B cell (primary cell): ENCODE measurements around the gene ACSF2. TPM values are rescaled to one million over a fixed set of nuclear protein-coding genes. Genes with fewer than 3 reads are reported as not detected.

Experiments used
- ATAC-seq: fragments of 200-7000 bp; cut with Tn5 transposase; one replicate; pipeline ENCODE4 v1.10.0; 2021; ENCODE audit warnings: low read depth, mild to moderate bottlenecking, moderate number of reproducible peaks, moderate library complexity
- CTCF ChIA-PET: fragments of 350-600 bp; sonication (Branson Sonifier 250); formaldehyde crosslinking; loops from one replicate; lab custom pipeline; 2021; ENCODE audit warnings: antibody characterized with exemption, inconsistent platforms; lab: Charles Lee
- POLR2A ChIA-PET: fragments of 350-600 bp; sonication (Branson Sonifier 250); formaldehyde crosslinking; loops from one replicate; lab custom pipeline; 2021; ENCODE audit warnings: antibody characterized with exemption; lab: Charles Lee
- DNase-seq: peaks from one replicate; pipeline ENCODE4 v3.0.0; 2013
- H2AFZ ChIP-seq: 2 replicates; pipeline ENCODE4 v1.6.1; 2012; ENCODE audit warnings: mild to moderate bottlenecking, low read depth, low read length; ENCODE audit not compliant: insufficient read depth, poor library complexity, severe bottlenecking
- H3K27ac ChIP-seq, 2 donors: 1 replicate in 1 of 2; 2 replicates in 1 of 2; pipeline ENCODE4 v1.5.1; 2012 to 2013; ENCODE audit warnings: low read length in 2 of 2, mild to moderate bottlenecking in 2 of 2, moderate library complexity in 1 of 2
- H3K27me3 ChIP-seq, 4 experiments: fragments of 200-600 bp in 1 of 4; sonication (generic) in 1 of 4; replicated peaks in 1 of 4; 1 replicate in 2 of 4; 2 replicates in 2 of 4; pipeline versions ENCODE4 v1.6.1 to v1.7.0; 2013 to 2016; ENCODE audit warnings: low read length in 3 of 4, mild to moderate bottlenecking in 2 of 4, mixed read lengths in 1 of 4, moderate library complexity in 1 of 4; ENCODE audit not compliant: insufficient read depth in 4 of 4, control insufficient read depth in 3 of 4; ENCODE audit errors: control extremely low read depth in 1 of 4
- H3K36me3 ChIP-seq, 2 experiments: replicated peaks in 1 of 2; 1 replicate in 1 of 2; 2 replicates in 1 of 2; pipeline versions ENCODE4 v1.6.1 to v1.7.1; 2013; ENCODE audit warnings: low read length in 1 of 2; ENCODE audit not compliant: insufficient read depth in 2 of 2, control insufficient read depth in 1 of 2; ENCODE audit errors: control extremely low read depth in 1 of 2, extremely low read depth in 1 of 2
- H3K4me1 ChIP-seq, 2 donors: fragments of 200-600 bp in 1 of 2; sonication (generic) in 1 of 2; 1 replicate in 1 of 2; 2 replicates in 1 of 2; pipeline versions ENCODE4 v1.5.1 to v1.6.1; 2013 to 2017; ENCODE audit warnings: low read length in 2 of 2; ENCODE audit not compliant: control insufficient read depth in 2 of 2, insufficient read depth in 2 of 2
- H3K4me2 ChIP-seq: replicated peaks from 2 replicates; pipeline ENCODE3; 2012; ENCODE audit warnings: mild to moderate bottlenecking, low read depth, low read length; ENCODE audit not compliant: poor library complexity, severe bottlenecking
- H3K4me3 ChIP-seq, 5 experiments: fragments of 200-600 bp in 1 of 5; sonication (generic) in 1 of 5; 1 replicate in 3 of 5; 2 replicates in 2 of 5; pipeline versions ENCODE4 v1.5.1 to v1.7.0; 2011 to 2016; ENCODE audit warnings: low read length in 4 of 5, mild to moderate bottlenecking in 4 of 5, low read depth in 2 of 5, control low read depth in 1 of 5, moderate library complexity in 1 of 5; ENCODE audit not compliant: insufficient read depth in 1 of 5; ENCODE audit errors: control extremely low read depth in 1 of 5, extremely low read depth in 1 of 5
- H3K79me2 ChIP-seq: fragments of 200-600 bp; sonication (generic); one replicate; pipeline ENCODE4 v1.6.0; 2016; ENCODE audit warnings: low read length; ENCODE audit not compliant: control insufficient read depth, insufficient read depth
- H3K9ac ChIP-seq: fragments of 200-600 bp; sonication (generic); 2 replicates; pipeline ENCODE4 v1.6.1; 2017; ENCODE audit warnings: mild to moderate bottlenecking, low read length, moderate library complexity
- H3K9me3 ChIP-seq, 3 donors: one replicate each; pipeline versions ENCODE4 v1.6.1 to v1.7.1; 2013; ENCODE audit warnings: low read length in 2 of 3; ENCODE audit not compliant: control insufficient read depth in 2 of 3, insufficient read depth in 1 of 3; ENCODE audit errors: control extremely low read depth in 1 of 3
- H4K20me1 ChIP-seq: 2 replicates; pipeline ENCODE4 v1.6.0; 2012; ENCODE audit warnings: mild to moderate bottlenecking, low read length; ENCODE audit not compliant: insufficient read depth, control insufficient read depth, poor library complexity, severe bottlenecking
- H3K27ac Mint-ChIP-seq: one replicate; pipeline ENCODE4 v1.8.0; 2021; ENCODE audit warnings: mixed read lengths
- H3K27me3 Mint-ChIP-seq: one replicate; pipeline ENCODE4 v1.8.0; 2021; ENCODE audit warnings: mixed read lengths
- H3K4me1 Mint-ChIP-seq: one replicate; pipeline ENCODE4 v1.8.0; 2021; ENCODE audit warnings: mixed read lengths
- H3K4me3 Mint-ChIP-seq: one replicate; pipeline ENCODE4 v1.8.0; 2021; ENCODE audit warnings: mixed read lengths
- H3K9me3 Mint-ChIP-seq: one replicate; pipeline ENCODE4 v1.8.0; 2022; ENCODE audit warnings: mixed read lengths; ENCODE audit not compliant: insufficient read depth
- CTCF ChIP-seq: fragments of 200-600 bp; IDR thresholded peaks from one replicate; pipeline ENCODE4 v1.8.0; 2022; ENCODE audit warnings: antibody characterized with exemption, mild to moderate bottlenecking
- EZH2 ChIP-seq: IDR thresholded peaks from 2 replicates; pipeline ENCODE4 v1.6.1; 2012; ENCODE audit warnings: borderline replicate concordance, low read depth, mild to moderate bottlenecking, moderate library complexity, low read length; ENCODE audit not compliant: insufficient read depth, poor library complexity, severe bottlenecking
- WGBS: methylation state at CpG from one replicate; pipeline ENCODE4 v1.1.5; 2013; ENCODE audit warnings: missing lambda C conversion rate; ENCODE audit not compliant: insufficient coverage; 5-methylcytosine and 5-hydroxymethylcytosine counted together
- intact Hi-C: fragments of 100-400 bp; cut with micrococcal nuclease; formaldehyde crosslinking; loops from one replicate; pipeline ENCODE4 v1.10.0; 2022
- polyA plus RNA-seq: library from polyadenylated mRNA; depleted of rRNA; stranded (reverse); fragments of >200 nt; gene quantifications from 2 replicates; pipeline ENCODE4 v1.2.3, GENCODE V29; 2012
- total RNA-seq, 2 donors: library from RNA; stranded (reverse); fragments of 120-200 nt in 1 of 2; gene quantifications; 1 replicate in 1 of 2; 2 replicates in 1 of 2; pipeline versions ENCODE4 v1.2.3 to v1.2.4, GENCODE V29; 2013 to 2022

The ACSF2 gene
- total and polyA plus RNA-seq, 2 donors (not counting 1 experiment from before 2014, with no cell fraction given): 59.6 to 66.1 TPM

DNA sequence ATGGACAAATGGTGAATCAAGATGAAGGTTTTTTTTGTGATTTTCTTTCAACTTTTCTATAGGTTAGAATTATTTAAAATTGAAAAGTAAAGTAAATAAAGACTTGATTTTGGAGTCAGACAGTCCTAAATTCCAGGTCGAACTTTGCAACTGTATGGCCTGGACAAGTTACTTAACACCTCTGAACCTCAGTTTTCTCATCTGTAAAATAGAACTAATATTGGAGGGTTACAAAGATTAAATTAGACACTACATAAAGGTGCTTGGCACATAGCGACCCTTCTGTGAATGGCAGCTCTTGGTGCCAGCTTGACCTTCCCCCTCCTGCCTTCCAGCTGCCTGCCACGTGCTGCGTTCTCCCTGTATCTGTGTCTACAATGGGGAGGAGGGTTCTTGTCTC, 55.6 kb downstream of the ACSF2 start:
- H3K4me1 ChIP-seq: peaks cover 13 to 22% of the 10 kb centered on the region in 2 donors
- peaks cover 6 to 43% of the 10 kb centered on the region in 2 experiments for H3K36me3 ChIP-seq
- no peak overlapping the region for H3K4me3 Mint-ChIP-seq
- H3K9me3 ChIP-seq: no peaks in the 10 kb centered on the region
- TF ChIP-seq CTCF: no peak
- no peak for TF ChIP-seq EZH2
- peaks cover 8% of the 10 kb centered on the region for H4K20me1 ChIP-seq
- no CpG with 5 or more reads among the region's 4 CpGs for WGBS
- ChIA-PET CTCF (interaction anchor here (0.6 to 4.1 kb wide), 8 partner anchors 8 to 213 kb away, joined by 3 to 19 read pairs (median 5); partner anchors contain the start of gene LRRC59), POLR2A (no interaction called here)
- ATAC-seq (no peak), DNase-seq (no peak)
- H3K9ac ChIP-seq: no peak overlapping the region
- H3K27ac ChIP-seq: no peak overlapping the region
- H3K4me2 ChIP-seq: no peak overlapping the region
- H3K79me2 ChIP-seq: no peaks in the 10 kb centered on the region
- no peak overlapping the region for H3K4me3 ChIP-seq
- H3K27ac Mint-ChIP-seq: no peak overlapping the region
- H3K9me3 Mint-ChIP-seq: no peaks in the 10 kb centered on the region
- peaks cover 0 to 4% (median 0%) of the 10 kb centered on the region in 4 experiments for H3K27me3 ChIP-seq
- H3K27me3 Mint-ChIP-seq: no peaks in the 10 kb centered on the region
- intact Hi-C loops: loop anchor here (5.0 kb wide), 1 partner anchor 216 kb away; no protein-coding TSS in a partner anchor
- H3K4me1 Mint-ChIP-seq: peaks cover 24% of the 10 kb centered on the region
- H2AFZ ChIP-seq: no peak overlapping the region

GRCh38 chr17:50482110-50482509, 56.1 kb downstream of the ACSF2 start:
- peaks cover 0 to 4% (median 0%) of the 10 kb centered on the region in 4 experiments for H3K27me3 ChIP-seq
- ATAC-seq: no peak
- no peak overlapping the region for H2AFZ ChIP-seq
- no peak overlapping the region for H3K4me3 ChIP-seq
- Mint-ChIP-seq H3K4me3 (no peak overlapping the region), H3K9me3 (no peaks in the 10 kb centered on the region), H3K27ac (no peak overlapping the region), H3K27me3 (no peaks in the 10 kb centered on the region), H3K4me1 (peaks cover 24% of the 10 kb centered on the region)
- no peaks in the 10 kb centered on the region for H3K79me2 ChIP-seq
- DNase-seq: no peak
- H3K27ac ChIP-seq: no peak overlapping the region
- intact Hi-C loops: loop anchor here (5.0 kb wide), 1 partner anchor 215 kb away; no protein-coding TSS in a partner anchor
- 96% methylated on average over 20 of the region's 23 CpGs for WGBS
- CTCF ChIA-PET: interaction anchor here (0.8 to 4.1 kb wide), 6 partner anchors 10 to 213 kb away, joined by 3 to 19 read pairs (median 6); partner anchors contain the start of gene LRRC59
- TF ChIP-seq EZH2 (no peak), CTCF (no peak)
- no peak overlapping the region for H3K4me2 ChIP-seq
- H3K4me1 ChIP-seq: peaks cover 13 to 22% of the 10 kb centered on the region in 2 donors
- peaks cover 6 to 43% of the 10 kb centered on the region in 2 experiments for H3K36me3 ChIP-seq
- H3K9ac ChIP-seq: no peak overlapping the region
- no peaks in the 10 kb centered on the region for H3K9me3 ChIP-seq
- H4K20me1 ChIP-seq: peaks cover 8% of the 10 kb centered on the region
- POLR2A ChIA-PET: no interaction called here
